ENCODE measurements around the gene TNS3. TPM values are rescaled to one million over a fixed set of nuclear protein-coding genes. Genes with fewer than 3 reads are reported as not detected.

The TNS3 gene
- total and polyA plus RNA-seq, 2 donors (not counting 3 experiments of a cell fraction or from before 2014, with no cell fraction given) = 10.4 to 45.1 TPM

DNA sequence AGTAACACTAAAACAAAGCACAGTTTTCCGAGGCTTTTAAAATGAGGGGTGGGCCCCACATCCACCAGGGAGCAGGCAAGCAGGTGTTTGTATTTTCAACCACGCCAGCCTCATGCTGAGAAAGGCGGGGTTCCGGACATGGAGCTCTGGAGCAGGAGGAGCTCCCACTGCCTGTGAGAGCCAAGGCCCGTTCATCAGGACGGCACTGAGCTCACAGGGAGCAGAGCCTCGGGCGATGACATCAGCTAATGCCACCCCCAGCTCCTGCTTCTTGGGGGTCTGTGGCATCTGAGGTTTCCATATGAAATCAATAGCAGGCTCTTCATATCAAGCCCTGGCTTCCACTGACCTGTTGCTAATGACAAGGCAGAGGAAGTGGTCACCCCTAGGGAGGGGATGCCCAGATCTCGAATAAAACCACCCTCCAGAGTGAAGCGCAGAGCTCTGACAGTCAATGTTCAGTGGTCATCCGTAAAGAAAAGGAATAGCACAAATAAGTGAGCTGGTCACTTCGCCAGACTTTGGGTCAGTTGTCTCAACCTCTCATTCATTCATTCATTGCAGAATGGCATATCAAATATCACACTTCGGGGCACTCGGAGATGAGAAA lies 89.1 kb downstream of the TNS3 start:
- DNase-seq (ENCODE audit: low read depth, low spot score) = no peak
- no peaks in the 10 kb centered on the region for H3K4me1 ChIP-seq (ENCODE audit: control insufficient read depth, extremely low read depth, insufficient read depth, low read length)
- ChIA-PET POLR2A (no interaction called here), CTCF (interaction anchor here (1.5 to 2.4 kb wide), 4 partner anchors 9 to 327 kb away, joined by 3 to 7 read pairs (median 6); no protein-coding TSS in a partner anchor)
- TF ChIP-seq, protein P1, sequence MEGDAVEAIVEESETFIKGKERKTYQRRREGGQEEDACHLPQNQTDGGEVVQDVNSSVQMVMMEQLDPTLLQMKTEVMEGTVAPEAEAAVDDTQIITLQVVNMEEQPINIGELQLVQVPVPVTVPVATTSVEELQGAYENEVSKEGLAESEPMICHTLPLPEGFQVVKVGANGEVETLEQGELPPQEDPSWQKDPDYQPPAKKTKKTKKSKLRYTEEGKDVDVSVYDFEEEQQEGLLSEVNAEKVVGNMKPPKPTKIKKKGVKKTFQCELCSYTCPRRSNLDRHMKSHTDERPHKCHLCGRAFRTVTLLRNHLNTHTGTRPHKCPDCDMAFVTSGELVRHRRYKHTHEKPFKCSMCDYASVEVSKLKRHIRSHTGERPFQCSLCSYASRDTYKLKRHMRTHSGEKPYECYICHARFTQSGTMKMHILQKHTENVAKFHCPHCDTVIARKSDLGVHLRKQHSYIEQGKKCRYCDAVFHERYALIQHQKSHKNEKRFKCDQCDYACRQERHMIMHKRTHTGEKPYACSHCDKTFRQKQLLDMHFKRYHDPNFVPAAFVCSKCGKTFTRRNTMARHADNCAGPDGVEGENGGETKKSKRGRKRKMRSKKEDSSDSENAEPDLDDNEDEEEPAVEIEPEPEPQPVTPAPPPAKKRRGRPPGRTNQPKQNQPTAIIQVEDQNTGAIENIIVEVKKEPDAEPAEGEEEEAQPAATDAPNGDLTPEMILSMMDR (IDR thresholded peaks at IDR 0.05; ENCODE audit: extremely low read depth in 1 of 2, insufficient read depth in 1 of 2, low read depth in 1 of 2, low read length in 2 of 2) = no peak
- TF ChIP-seq POLR2AphosphoS5 (IDR thresholded peaks at IDR 0.05; ENCODE audit: insufficient read depth, low read depth, low read length) = no peak
- no peak for TF ChIP-seq GATA2 (IDR thresholded peaks at IDR 0.05; ENCODE audit: insufficient read depth, insufficient read length, low read depth, low read length)
- no peak for TF ChIP-seq MYC (IDR thresholded peaks at IDR 0.05; ENCODE audit: low read depth, low read length)
- TF ChIP-seq EZH2 (IDR thresholded peaks at IDR 0.05; ENCODE audit: borderline replicate concordance, low read depth, low read length, severe bottlenecking) = no peak
- no peak for TF ChIP-seq JUN (IDR thresholded peaks at IDR 0.05; ENCODE audit: borderline replicate concordance, insufficient read depth, insufficient read length, low read depth)
- no peak for TF ChIP-seq FOS (IDR thresholded peaks at IDR 0.05; ENCODE audit: borderline replicate concordance, insufficient read depth, low read length)
- no peak for TF ChIP-seq MAX (IDR thresholded peaks at IDR 0.05; ENCODE audit: insufficient read depth, insufficient read length)
- no peak for TF ChIP-seq POLR2A (IDR thresholded peaks at IDR 0.05; ENCODE audit: low read depth, low read length)
- no peaks in the 10 kb centered on the region for H3K79me2 ChIP-seq (ENCODE audit: control insufficient read depth, insufficient read depth, low read length)
- no peak overlapping the region for H3K27ac ChIP-seq (ENCODE audit: insufficient read depth, low read depth, low read length)
- intact Hi-C loops (cut with micrococcal nuclease) (no loop called here), dilution Hi-C loops (cut with MboI; ENCODE audit: extremely low pct_ligation_motif_present, low sequenced_read_pairs) (no loop called here)
- no peak for FAIRE-seq
- H4K20me1 ChIP-seq (replicated peaks; ENCODE audit: control insufficient read depth, extremely low read depth, insufficient read depth, low read length) = no peaks in the 10 kb centered on the region
- no peak overlapping the region for H3K9ac ChIP-seq (replicated peaks; ENCODE audit: extremely low read depth, insufficient read depth, low read length)
- H3K4me2 ChIP-seq (ENCODE audit: insufficient read depth, low read length) = no peak overlapping the region
- no peak overlapping the region for H2AFZ ChIP-seq (ENCODE audit: low read depth, low read length)
- BruUV-seq (replicated peaks) = no TSS peak
- no peak overlapping the region for H3K4me3 ChIP-seq (replicated peaks in 1 of 3; ENCODE audit: insufficient read depth in 1 of 3, low read depth in 1 of 3, low read length in 3 of 3)
- H3K36me3 ChIP-seq (ENCODE audit: control insufficient read depth in 2 of 2, extremely low read depth in 1 of 2, insufficient read depth in 2 of 2, low read length in 2 of 2) = no peaks in the 10 kb centered on the region
- no peaks in the 10 kb centered on the region for H3K27me3 ChIP-seq (ENCODE audit: control insufficient read depth in 2 of 2, insufficient read depth in 2 of 2, low read length in 2 of 2)
- no peaks in the 10 kb centered on the region for H3K9me3 ChIP-seq (replicated peaks; ENCODE audit: control insufficient read depth, insufficient read depth, low read length)
- no peaks in the 10 kb centered on the region for H3K9me1 ChIP-seq (replicated peaks; ENCODE audit: control insufficient read depth, extremely low read depth, insufficient read depth, low read length)

Data from endothelial cell of umbilical vein (primary cell).